ENCODE data around the gene TLNRD1.

- TF ChIP-seq, protein P1, sequence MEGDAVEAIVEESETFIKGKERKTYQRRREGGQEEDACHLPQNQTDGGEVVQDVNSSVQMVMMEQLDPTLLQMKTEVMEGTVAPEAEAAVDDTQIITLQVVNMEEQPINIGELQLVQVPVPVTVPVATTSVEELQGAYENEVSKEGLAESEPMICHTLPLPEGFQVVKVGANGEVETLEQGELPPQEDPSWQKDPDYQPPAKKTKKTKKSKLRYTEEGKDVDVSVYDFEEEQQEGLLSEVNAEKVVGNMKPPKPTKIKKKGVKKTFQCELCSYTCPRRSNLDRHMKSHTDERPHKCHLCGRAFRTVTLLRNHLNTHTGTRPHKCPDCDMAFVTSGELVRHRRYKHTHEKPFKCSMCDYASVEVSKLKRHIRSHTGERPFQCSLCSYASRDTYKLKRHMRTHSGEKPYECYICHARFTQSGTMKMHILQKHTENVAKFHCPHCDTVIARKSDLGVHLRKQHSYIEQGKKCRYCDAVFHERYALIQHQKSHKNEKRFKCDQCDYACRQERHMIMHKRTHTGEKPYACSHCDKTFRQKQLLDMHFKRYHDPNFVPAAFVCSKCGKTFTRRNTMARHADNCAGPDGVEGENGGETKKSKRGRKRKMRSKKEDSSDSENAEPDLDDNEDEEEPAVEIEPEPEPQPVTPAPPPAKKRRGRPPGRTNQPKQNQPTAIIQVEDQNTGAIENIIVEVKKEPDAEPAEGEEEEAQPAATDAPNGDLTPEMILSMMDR (IDR thresholded peaks at IDR 0.05): no peak
- no peak for TF ChIP-seq POLR2A (IDR thresholded peaks at IDR 0.05)
These were observed 29.6 kb upstream of the TLNRD1 start for GRCh38 chr15:80971143-80971542.
